ENCODE results near the gene SERPINB8. TPM values are rescaled to one million over a fixed set of nuclear protein-coding genes. Genes with fewer than 3 reads are reported as not detected.

SERPINB8 gene
- total and polyA plus RNA-seq, 4 donors, result 5.7 to 29.6 (median 19.1) TPM

- Histone ChIP-seq H3K27me3 (ENCODE audit: control insufficient read depth in 3 of 3, insufficient read depth in 3 of 3, low read length in 2 of 3) (no peaks in the 10 kb centered on the region), H3K27ac (ENCODE audit: low read depth in 1 of 2, low read length in 1 of 2) (no peak overlapping the region), H3K4me1 (ENCODE audit: control insufficient read depth in 5 of 5, insufficient read depth in 5 of 5, low read length in 5 of 5) (no peaks in the 10 kb centered on the region), H3K9ac (ENCODE audit: insufficient read depth in 1 of 2, low read length in 2 of 2) (no peak overlapping the region), H3K36me3 (ENCODE audit: control insufficient read depth in 4 of 4, insufficient read depth in 4 of 4, low read length in 4 of 4) (peaks cover 0 to 31% (median 16%) of the 10 kb centered on the region in 4 donors), H3K9me3 (ENCODE audit: control insufficient read depth in 4 of 4, insufficient read depth in 3 of 4, low read length in 3 of 4) (no peaks in the 10 kb centered on the region), H3K4me3 (no peak overlapping the region)
- no peak for TF ChIP-seq CTCF (IDR thresholded peaks at IDR 0.05; ENCODE audit: control extremely low read depth, extremely low read depth)
- 82 to 91% methylated on average over 7 of the region's 7 CpGs for WGBS, 2 donors
- no peak for DNase-seq
- no peak for ATAC-seq (ENCODE audit: insufficient read depth, low FRiP score)
Observed at GRCh38 chr18:63986885-63987284, 17.0 kb downstream of the SERPINB8 start.

- Histone ChIP-seq H3K9ac (ENCODE audit: insufficient read depth in 1 of 2, low read length in 2 of 2) (no peak overlapping the region), H3K27ac (ENCODE audit: low read depth in 1 of 2, low read length in 1 of 2) (no peak overlapping the region), H3K36me3 (ENCODE audit: control insufficient read depth in 4 of 4, insufficient read depth in 4 of 4, low read length in 4 of 4) (peaks cover 0 to 24% (median 11%) of the 10 kb centered on the region in 4 donors), H3K9me3 (ENCODE audit: control insufficient read depth in 4 of 4, insufficient read depth in 3 of 4, low read length in 3 of 4) (no peaks in the 10 kb centered on the region), H3K4me1 (ENCODE audit: control insufficient read depth in 5 of 5, insufficient read depth in 5 of 5, low read length in 5 of 5) (no peaks in the 10 kb centered on the region), H3K27me3 (ENCODE audit: control insufficient read depth in 3 of 3, insufficient read depth in 3 of 3, low read length in 2 of 3) (no peaks in the 10 kb centered on the region), H3K4me3 (no peak overlapping the region)
- ATAC-seq (ENCODE audit: insufficient read depth, low FRiP score) (no peak), DNase-seq (peak in 1 of 3 donors; percentile 6)
- TF ChIP-seq CTCF (IDR thresholded peaks at IDR 0.05; ENCODE audit: control extremely low read depth, extremely low read depth), result no peak
- 39 to 77% methylated on average over 2 of the region's 2 CpGs for WGBS, 2 donors
Observed at GRCh38 chr18:63987743-63988142, 17.9 kb downstream of the SERPINB8 start.

GRCh38 chr18:63992751-63993150 lies 22.9 kb downstream of the SERPINB8 start:
- DNase-seq (no peak), ATAC-seq (ENCODE audit: insufficient read depth, low FRiP score) (no peak)
- Histone ChIP-seq H3K9me3 (ENCODE audit: control insufficient read depth in 4 of 4, insufficient read depth in 3 of 4, low read length in 3 of 4) (peaks cover 0 to 8% (median 0%) of the 10 kb centered on the region in 4 donors), H3K9ac (ENCODE audit: insufficient read depth in 1 of 2, low read length in 2 of 2) (no peak overlapping the region), H3K36me3 (ENCODE audit: control insufficient read depth in 4 of 4, insufficient read depth in 4 of 4, low read length in 4 of 4) (peaks cover 0 to 2% (median 0%) of the 10 kb centered on the region in 4 donors), H3K4me1 (ENCODE audit: control insufficient read depth in 5 of 5, insufficient read depth in 5 of 5, low read length in 5 of 5) (no peaks in the 10 kb centered on the region), H3K4me3 (no peak overlapping the region), H3K27ac (ENCODE audit: low read depth in 1 of 2, low read length in 1 of 2) (no peak overlapping the region), H3K27me3 (ENCODE audit: control insufficient read depth in 3 of 3, insufficient read depth in 3 of 3, low read length in 2 of 3) (no peaks in the 10 kb centered on the region)
- 89 to 91% methylated on average over 7 of the region's 7 CpGs for WGBS, 2 donors
- TF ChIP-seq CTCF (IDR thresholded peaks at IDR 0.05; ENCODE audit: control extremely low read depth, extremely low read depth), result no peak

GRCh38 chr18:63994783-63995399 lies 25.0 kb downstream of the SERPINB8 start:
- H3K27ac ChIP-seq (ENCODE audit: low read depth in 1 of 2, low read length in 1 of 2), result no peak overlapping the region
- H3K4me3 ChIP-seq, result no peak overlapping the region
- H3K9ac ChIP-seq (ENCODE audit: insufficient read depth in 1 of 2, low read length in 2 of 2), result no peak overlapping the region
- no peak for ATAC-seq (ENCODE audit: insufficient read depth, low FRiP score)
- no peaks in the 10 kb centered on the region for H3K27me3 ChIP-seq (ENCODE audit: control insufficient read depth in 3 of 3, insufficient read depth in 3 of 3, low read length in 2 of 3)
- 23 to 33% methylated on average over 6 of the region's 6 CpGs for WGBS, 2 donors
- peak; percentile 53 to 69 (median 67) for DNase-seq
- H3K36me3 ChIP-seq (ENCODE audit: control insufficient read depth in 4 of 4, insufficient read depth in 4 of 4, low read length in 4 of 4), result no peaks in the 10 kb centered on the region
- no peaks in the 10 kb centered on the region for H3K4me1 ChIP-seq (ENCODE audit: control insufficient read depth in 5 of 5, insufficient read depth in 5 of 5, low read length in 5 of 5)
- H3K9me3 ChIP-seq (ENCODE audit: control insufficient read depth in 4 of 4, insufficient read depth in 3 of 4, low read length in 3 of 4), result peaks cover 0 to 8% (median 0%) of the 10 kb centered on the region in 4 donors
- TF ChIP-seq CTCF (IDR thresholded peaks at IDR 0.05; ENCODE audit: control extremely low read depth, extremely low read depth), result peak; percentile 75

All from lung (tissue), 12 donors.